HG03045 (cell line): ENCODE results near the gene ZNF578.
"Not testable (repeated sequence)": the region's sequence is repeated elsewhere in the genome, so short reads cannot be mapped to it uniquely, and the experiment has no call there.

ENCODE experiments used
- ATAC-seq: cut with Tn5 transposase; IDR thresholded peaks from one replicate; pipeline ENCODE4 v1.9.1; 2021; ENCODE audit warnings: mild to moderate bottlenecking, moderate library complexity; ENCODE audit not compliant: unreplicated experiment

ZNF578 gene

GRCh38 chr19:52453324-52454094 lies at the start of gene ZNF578:
Gene ZNF578 (plus strand): TSS chr19:52453553. CDS start chr19:52501846, 48,293 bp downstream.
- ATAC-seq: no peak

GRCh38 chr19:52410276-52410675 lies 43.1 kb upstream of the ZNF578 start:
- ATAC-seq: no peak

GRCh38 chr19:52415711-52416110 lies 37.6 kb upstream of the ZNF578 start:
- no peak for ATAC-seq

- ATAC-seq: no peak
Measured at GRCh38 chr19:52428937-52429336, 24.4 kb upstream of the ZNF578 start, which contains the start of gene ZNF534. Gene ZNF534 (plus strand): TSS chr19:52429148. CDS start chr19:52431475, 2,327 bp downstream.

GRCh38 chr19:52442179-52442578 lies 11.2 kb upstream of the ZNF578 start:
- ATAC-seq: no peak

GRCh38 chr19:52444506-52444905 lies 8.8 kb upstream of the ZNF578 start:
- no peak for ATAC-seq

- no peak for ATAC-seq
Measured at GRCh38 chr19:52451241-52451640, 2.1 kb upstream of the ZNF578 start.

GRCh38 chr19:52464798-52465470 lies 11.6 kb downstream of the ZNF578 start:
- ATAC-seq: no peak

- ATAC-seq: no peak
Measured at GRCh38 chr19:52473655-52474350, 20.4 kb downstream of the ZNF578 start.

- ATAC-seq: no peak
Measured at GRCh38 chr19:52474351-52475127, 21.2 kb downstream of the ZNF578 start.

- not testable (repeated sequence) for ATAC-seq
Measured at GRCh38 chr19:52484111-52484743, 30.9 kb downstream of the ZNF578 start.

GRCh38 chr19:52485064-52485463 lies 31.7 kb downstream of the ZNF578 start:
- ATAC-seq: not testable (repeated sequence)

GRCh38 chr19:52485561-52486240 lies 32.3 kb downstream of the ZNF578 start:
- not testable (repeated sequence) for ATAC-seq

GRCh38 chr19:52492201-52492993 lies 39.0 kb downstream of the ZNF578 start:
- no peak for ATAC-seq

GRCh38 chr19:52492994-52493470 lies 39.7 kb downstream of the ZNF578 start:
- ATAC-seq: no peak

- ATAC-seq: no peak
Measured at GRCh38 chr19:52494518-52494917, 41.2 kb downstream of the ZNF578 start.

GRCh38 chr19:52498571-52498970 lies 45.2 kb downstream of the ZNF578 start:
- ATAC-seq: no peak

- ATAC-seq: not testable (repeated sequence)
Measured at GRCh38 chr19:52500474-52500873, 47.1 kb downstream of the ZNF578 start.

- ATAC-seq: not testable (repeated sequence)
Measured at GRCh38 chr19:52500991-52501390, 47.6 kb downstream of the ZNF578 start.
